Activated CD8-positive, alpha-beta T cell treated with anti-CD3 and anti-CD28 coated beads for 36 hours (primary cell): ENCODE results near the gene PCBP4. TPM values are rescaled to one million over a fixed set of nuclear protein-coding genes. Genes with fewer than 3 reads are reported as not detected.

Source experiments
- ATAC-seq: fragments of 200-7000 bp; cut with Tn5 transposase; one replicate; pipeline ENCODE4 v1.10.0; 2021; ENCODE audit warnings: mild to moderate bottlenecking, moderate library complexity
- CTCF ChIA-PET: fragments of 350-600 bp; sonication (Branson Sonifier 250); formaldehyde crosslinking; loops from one replicate; lab custom pipeline; 2021; ENCODE audit warnings: antibody characterized with exemption; lab: Charles Lee
- POLR2A ChIA-PET: fragments of 350-600 bp; sonication (Branson Sonifier 250); formaldehyde crosslinking; loops from one replicate; lab custom pipeline; 2021; ENCODE audit warnings: antibody characterized with exemption; lab: Charles Lee
- DNase-seq: peaks from one replicate; pipeline ENCODE4 v3.0.0-alpha.2; 2020
- H3K27ac Mint-ChIP-seq: one replicate; pipeline ENCODE4 v1.8.0; 2021; ENCODE audit warnings: mild to moderate bottlenecking, mixed read lengths
- H3K27me3 Mint-ChIP-seq: one replicate; pipeline ENCODE4 v1.8.0; 2021; ENCODE audit warnings: mixed read lengths
- H3K36me3 Mint-ChIP-seq: one replicate; pipeline ENCODE4 v1.8.0; 2021; ENCODE audit warnings: low read depth, mixed read lengths
- H3K4me1 Mint-ChIP-seq: one replicate; pipeline ENCODE4 v1.8.0; 2021; ENCODE audit warnings: low read depth, mixed read lengths
- H3K4me3 Mint-ChIP-seq: one replicate; pipeline ENCODE4 v1.8.0; 2021; ENCODE audit warnings: mild to moderate bottlenecking, moderate library complexity, mixed read lengths
- H3K9me3 Mint-ChIP-seq: one replicate; pipeline ENCODE4 v1.8.0; 2021; ENCODE audit warnings: mixed read lengths
- CTCF ChIP-seq: fragments of 200-600 bp; IDR thresholded peaks from one replicate; pipeline ENCODE4 v1.8.0; 2022; ENCODE audit warnings: antibody characterized with exemption, mild to moderate bottlenecking
- intact Hi-C: fragments of 100-400 bp; cut with micrococcal nuclease; formaldehyde crosslinking; loops from one replicate; pipeline ENCODE4 v1.10.0; 2022
- total RNA-seq, 2 experiments: library from RNA; stranded (reverse); gene quantifications; one replicate each; pipeline ENCODE4 v1.2.3, GENCODE V29; 2021

The PCBP4 gene
- total RNA-seq, 2 experiments from 2014 or later = 8.4 to 9.6 TPM

GRCh38 chr3:51962854-51963530 is 4.3 kb downstream of the PCBP4 start:
- H3K4me3 Mint-ChIP-seq = no peak overlapping the region
- POLR2A ChIA-PET = interaction anchor here (0.6 to 2.4 kb wide), 6 partner anchors 10 to 33 kb away, joined by 3 to 11 read pairs (median 3); partner anchors contain the start of genes ABHD14A, ABHD14B, PARP3 and RPL29
- no peaks in the 10 kb centered on the region for H3K9me3 Mint-ChIP-seq
- H3K4me1 Mint-ChIP-seq = peaks cover 4% of the 10 kb centered on the region
- TF ChIP-seq CTCF = no peak
- peaks cover 3% of the 10 kb centered on the region for H3K36me3 Mint-ChIP-seq
- intact Hi-C loops = no loop called here
- no peaks in the 10 kb centered on the region for H3K27me3 Mint-ChIP-seq
- no peak for ATAC-seq
- CTCF ChIA-PET = interaction anchor here (1.2 to 2.0 kb wide), 3 partner anchors 9 to 21 kb away, joined by 4 to 8 read pairs (median 7); partner anchors contain the start of genes ABHD14B, PARP3 and RRP9
- DNase-seq = no peak
- H3K27ac Mint-ChIP-seq = no peak overlapping the region

DNA sequence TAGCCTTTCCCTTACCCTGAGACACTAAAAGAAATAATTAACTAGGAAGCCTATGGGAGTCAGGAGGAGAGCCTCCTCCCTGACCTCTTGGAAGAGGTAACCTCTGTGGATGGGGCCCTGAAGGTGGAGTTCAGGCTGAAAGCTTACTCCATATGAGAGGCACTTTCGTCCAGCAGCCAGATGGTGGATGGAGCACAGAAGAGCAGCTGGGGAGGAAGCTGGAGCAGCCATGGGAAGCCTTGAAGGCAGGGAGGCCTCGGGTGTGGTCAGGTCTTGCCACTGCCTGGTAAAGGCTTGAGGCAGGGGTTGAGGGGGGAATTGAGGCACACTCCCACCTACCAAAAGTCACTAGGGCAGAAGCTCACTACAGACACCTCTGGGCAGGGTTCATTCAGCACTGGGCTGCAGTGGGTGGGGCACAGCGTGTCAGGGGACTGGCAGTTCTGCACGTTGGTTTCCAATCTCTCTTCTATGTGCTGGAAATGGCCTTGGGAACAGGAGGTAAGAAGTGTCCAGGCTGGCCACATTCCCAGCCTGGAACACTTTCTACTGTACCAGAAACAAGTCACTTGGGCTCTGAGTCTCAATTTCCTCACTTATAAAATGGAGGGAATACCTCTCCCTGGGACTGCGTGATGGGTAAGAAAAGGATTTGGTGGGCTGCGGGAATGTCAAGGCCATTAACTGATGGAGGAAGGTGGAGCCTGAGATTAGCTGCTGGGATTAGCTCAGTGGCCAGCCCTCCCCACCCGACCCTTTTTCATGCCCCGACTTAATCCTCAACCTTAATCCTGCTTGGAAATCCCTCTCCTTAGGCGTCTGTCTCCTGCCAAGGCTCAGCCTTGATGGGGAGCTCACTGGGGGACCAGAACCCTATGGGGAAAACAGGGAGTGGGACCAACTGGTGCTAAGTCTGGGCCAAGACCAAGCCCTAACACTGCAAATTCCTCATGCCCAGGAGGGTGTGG is 5.4 kb downstream of the PCBP4 start:
- H3K36me3 Mint-ChIP-seq = peaks cover 3% of the 10 kb centered on the region
- POLR2A ChIA-PET = interaction anchor here (0.6 to 2.4 kb wide), 7 partner anchors 11 to 34 kb away, joined by 3 to 11 read pairs (median 4); partner anchors contain the start of genes ABHD14B, PARP3 and RPL29
- H3K27me3 Mint-ChIP-seq = peaks cover 3% of the 10 kb centered on the region
- TF ChIP-seq CTCF = no peak
- H3K4me1 Mint-ChIP-seq = peaks cover 3% of the 10 kb centered on the region
- ATAC-seq = no peak
- CTCF ChIA-PET = interaction anchor here (1.2 to 2.0 kb wide), 2 partner anchors 12 to 20 kb away, joined by 7 to 8 read pairs; partner anchors contain the start of genes ABHD14B, PARP3 and RRP9
- H3K27ac Mint-ChIP-seq = no peak overlapping the region
- H3K9me3 Mint-ChIP-seq = no peaks in the 10 kb centered on the region
- DNase-seq = no peak
- no peak overlapping the region for H3K4me3 Mint-ChIP-seq
- intact Hi-C loops = no loop called here

GRCh38 chr3:51961011-51961410 is 6.2 kb downstream of the PCBP4 start:
- Mint-ChIP-seq H3K27me3 (peaks cover 9% of the 10 kb centered on the region), H3K4me3 (no peak overlapping the region), H3K36me3 (peaks cover 3% of the 10 kb centered on the region), H3K9me3 (no peaks in the 10 kb centered on the region), H3K27ac (no peak overlapping the region), H3K4me1 (peaks cover 6% of the 10 kb centered on the region)
- no peak for TF ChIP-seq CTCF
- DNase-seq (no peak), ATAC-seq (no peak)
- ChIA-PET CTCF (interaction anchor here (2.0 kb wide), 1 partner anchor 13 kb away, joined by 8 read pairs; the partner anchor contains the start of gene ABHD14B), POLR2A (interaction anchor here (0.7 kb wide), 1 partner anchor 18 kb away, joined by 3 read pairs; no protein-coding TSS in a partner anchor)
- intact Hi-C loops = no loop called here

DNA sequence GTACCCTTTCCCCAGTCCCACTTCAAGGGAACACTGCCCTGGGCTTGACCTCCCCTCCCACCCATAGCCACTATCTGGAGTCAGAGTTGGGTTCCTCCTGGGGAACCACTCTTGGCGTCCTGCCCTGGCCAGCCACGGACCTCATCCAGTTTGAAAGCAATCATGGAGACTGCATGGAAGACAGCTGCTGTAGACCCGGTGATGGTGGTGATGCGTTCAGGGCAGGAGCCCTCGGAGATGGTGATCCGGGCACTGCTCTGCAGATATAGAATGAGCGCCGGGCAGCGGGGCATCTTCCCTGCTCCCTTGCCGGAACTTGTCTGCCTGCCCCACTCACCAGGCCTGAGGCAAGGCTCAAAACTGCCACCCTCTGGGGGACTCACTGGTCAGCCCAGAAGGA is 6.9 kb downstream of the PCBP4 start:
- no peak overlapping the region for H3K4me3 Mint-ChIP-seq
- H3K27ac Mint-ChIP-seq = no peak overlapping the region
- peaks cover 3% of the 10 kb centered on the region for H3K36me3 Mint-ChIP-seq
- no peak for TF ChIP-seq CTCF
- H3K9me3 Mint-ChIP-seq = no peaks in the 10 kb centered on the region
- POLR2A ChIA-PET = interaction anchor here (1.3 kb wide), 1 partner anchor 13 kb away, joined by 3 read pairs; the partner anchor contains the start of gene ABHD14B
- H3K4me1 Mint-ChIP-seq = peaks cover 6% of the 10 kb centered on the region
- DNase-seq (no peak), ATAC-seq (no peak)
- H3K27me3 Mint-ChIP-seq = peaks cover 9% of the 10 kb centered on the region
- CTCF ChIA-PET = interaction anchor here (1.5 kb wide), 1 partner anchor 12 kb away, joined by 3 read pairs; no protein-coding TSS in a partner anchor
- intact Hi-C loops = no loop called here
